ENCODE measurements around the gene TBCB.

DNA sequence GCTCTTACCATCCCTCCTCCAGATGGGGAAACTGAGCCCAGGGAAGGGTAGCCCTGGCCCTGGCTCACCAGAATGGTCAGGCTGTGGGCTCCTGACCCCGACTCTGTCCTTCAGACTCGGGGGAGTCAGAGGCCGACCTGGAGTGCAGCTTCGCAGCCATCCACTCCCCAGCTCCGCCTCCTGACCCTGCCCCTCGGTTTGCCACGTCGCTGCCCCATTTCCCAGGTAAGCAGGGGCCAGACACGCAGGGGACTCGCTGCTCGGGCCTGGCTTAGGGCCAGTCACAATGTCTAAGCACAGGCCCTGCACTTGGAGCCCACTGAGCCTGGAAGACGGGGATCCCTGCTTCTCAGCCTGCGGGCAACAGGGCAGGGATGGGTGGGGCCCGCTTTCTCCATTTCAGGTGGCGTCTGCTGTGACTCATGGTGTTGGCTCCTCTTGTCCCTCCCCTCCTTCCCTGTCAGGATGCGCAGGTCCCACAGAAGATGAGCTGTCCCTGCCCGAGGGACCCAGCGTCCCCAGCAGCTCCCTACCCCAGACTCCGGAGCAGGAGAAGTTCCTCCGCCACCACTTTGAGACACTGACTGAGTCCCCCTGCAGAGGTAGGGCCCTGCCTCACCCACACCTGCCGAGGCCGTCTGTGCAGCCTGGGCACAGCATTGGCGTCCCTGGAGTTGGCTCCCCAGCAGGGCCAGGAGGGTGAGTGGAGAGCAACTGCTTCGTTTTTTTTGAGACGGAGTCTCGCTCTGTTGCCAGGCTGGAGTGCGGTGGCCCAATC lies 13.5 kb upstream of the TBCB start:
- TF ChIP-seq CTCF (IDR thresholded peaks at IDR 0.05; ENCODE audit: low read depth, low read length, poor library complexity, severe bottlenecking) (no peak), EZH2phosphoT487 (IDR thresholded peaks at IDR 0.05; ENCODE audit: borderline replicate concordance, low read length) (no peak)

All from DOHH2 (cell line).